PC-3 (cell line): ENCODE results near the gene CASK. TPM values are rescaled to one million over a fixed set of nuclear protein-coding genes. Genes with fewer than 3 reads are reported as not detected.

Source experiments
- ATAC-seq: fragments of 200-7000 bp; cut with Tn5 transposase; 2 replicates; pipeline ENCODE4 v1.9.1; 2020; ENCODE audit warnings: mild to moderate bottlenecking, moderate library complexity
- BruUV-seq: library from RNA; stranded (reverse); fragments of 400-500 nt; replicated peaks from 2 replicates; lab custom pipeline; 2021; lab: Mats Ljungman, UMichigan
- CTCF ChIA-PET: fragments of 300-600 bp; sonication (Branson Sonifier 250); formaldehyde crosslinking; loops from one replicate; lab custom pipeline; 2022; ENCODE audit warnings: antibody characterized with exemption; lab: Charles Lee
- POLR2A ChIA-PET: fragments of 300-600 bp; sonication (Branson Sonifier 250); formaldehyde crosslinking; loops from one replicate; lab custom pipeline; 2022; ENCODE audit warnings: antibody characterized with exemption; ENCODE audit not compliant: unreplicated experiment; lab: Charles Lee
- DNase-seq: peaks from one replicate; pipeline ENCODE4 v3.0.0-alpha.2; 2015
- H2AFZ ChIP-seq: fragments of 300-600 bp; sonication (generic); 2 replicates; pipeline ENCODE4 v1.6.0; 2016; ENCODE audit warnings: antibody characterized with exemption, low read length
- H3F3A ChIP-seq: fragments of 300-600 bp; sonication (generic); one replicate; pipeline ENCODE4 v1.6.0; 2017; ENCODE audit warnings: antibody characterized with exemption, low read length, control low read depth, mild to moderate bottlenecking; ENCODE audit not compliant: unreplicated experiment
- H3K27ac ChIP-seq: fragments of 300-600 bp; sonication (generic); 2 replicates; pipeline ENCODE4 v1.5.1; 2016; ENCODE audit warnings: mild to moderate bottlenecking, low read length
- H3K27me3 ChIP-seq: fragments of 300-600 bp; sonication (generic); 2 replicates; pipeline ENCODE4 v1.6.1; 2016; ENCODE audit warnings: low read length, mixed read lengths
- H3K36me3 ChIP-seq: fragments of 300-600 bp; sonication (generic); 2 replicates; pipeline ENCODE4 v1.6.1; 2016; ENCODE audit warnings: low read depth, mixed run types, low read length, mixed read lengths
- H3K4me1 ChIP-seq: fragments of 300-600 bp; sonication (generic); 2 replicates; pipeline ENCODE4 v1.5.1; 2016; ENCODE audit warnings: low read length; ENCODE audit not compliant: insufficient read depth
- H3K4me2 ChIP-seq: fragments of 300-600 bp; sonication (generic); 2 replicates; pipeline ENCODE4 v1.6.0; 2016; ENCODE audit warnings: low read length
- H3K4me3 ChIP-seq: fragments of 300-600 bp; sonication (generic); 2 replicates; pipeline ENCODE4 v1.5.1; 2016; ENCODE audit warnings: mild to moderate bottlenecking, low read length, mixed read lengths
- H3K79me2 ChIP-seq: fragments of 300-600 bp; sonication (generic); 2 replicates; pipeline ENCODE4 v1.6.1; 2017; ENCODE audit warnings: low read length, mixed read lengths
- H3K9ac ChIP-seq: fragments of 300-600 bp; sonication (generic); 2 replicates; pipeline ENCODE4 v1.6.0; 2016; ENCODE audit warnings: mild to moderate bottlenecking, low read length
- H3K9me2 ChIP-seq: fragments of 300-600 bp; sonication (generic); replicated peaks from 2 replicates; pipeline ENCODE4 v1.6.1; 2016; ENCODE audit warnings: mixed run types, low read length, mixed read lengths
- H3K9me3 ChIP-seq: fragments of 300-600 bp; sonication (generic); 2 replicates; pipeline ENCODE4 v1.6.1; 2016; ENCODE audit warnings: low read length, mixed read lengths
- H4K20me1 ChIP-seq: fragments of 300-600 bp; sonication (generic); 2 replicates; pipeline ENCODE4 v1.6.1; 2016; ENCODE audit warnings: low read length, mixed read lengths
- CTCF ChIP-seq: fragments of 300-600 bp; sonication (generic); conservative IDR thresholded peaks from 2 replicates; pipeline ENCODE4 v1.5.1; 2017; ENCODE audit warnings: antibody characterized with exemption, low read depth, mild to moderate bottlenecking, low read length
- EZH2 ChIP-seq: fragments of 300-600 bp; sonication (generic); IDR thresholded peaks from one replicate; pipeline ENCODE4 v1.6.1; 2017; ENCODE audit warnings: antibody characterized with exemption, mild to moderate bottlenecking, low read length; ENCODE audit not compliant: unreplicated experiment
- EZH2phosphoT487 ChIP-seq: fragments of 300-600 bp; sonication (generic); IDR thresholded peaks from 2 replicates; pipeline ENCODE4 v1.6.1; 2018; ENCODE audit warnings: mild to moderate bottlenecking, antibody characterized with exemption, low read length, borderline replicate concordance
- intact Hi-C: fragments of 100-400 bp; cut with micrococcal nuclease; formaldehyde crosslinking; loops from 2 replicates; pipeline ENCODE4 v1.9.0; 2023
- total RNA-seq: library from RNA; depleted of rRNA; stranded (reverse); fragments of >200 nt; gene quantifications from 2 replicates; pipeline ENCODE4 v1.2.3, GENCODE V29; 2014

CASK gene
- total RNA-seq, 1 experiment from 2014 or later = 21.4 TPM

- H3K9ac ChIP-seq = no peak overlapping the region
- no peaks in the 10 kb centered on the region for H3K27me3 ChIP-seq
- H3K27ac ChIP-seq = no peak overlapping the region
- H3K9me3 ChIP-seq = no peaks in the 10 kb centered on the region
- H3K4me2 ChIP-seq = no peak overlapping the region
- DNase-seq (no peak), ATAC-seq (no peak)
- intact Hi-C loops = no loop called here
- no peak overlapping the region for H3K4me3 ChIP-seq
- ChIA-PET CTCF (no interaction called here), POLR2A (no interaction called here)
- H3K9me2 ChIP-seq = no peaks in the 10 kb centered on the region
- no peak overlapping the region for H2AFZ ChIP-seq
- no peak for TF ChIP-seq CTCF
- no peak for TF ChIP-seq EZH2phosphoT487
- TF ChIP-seq EZH2 = no peak
- H3K79me2 ChIP-seq = no peaks in the 10 kb centered on the region
- H4K20me1 ChIP-seq = no peaks in the 10 kb centered on the region
- no peaks in the 10 kb centered on the region for H3K36me3 ChIP-seq
- no peaks in the 10 kb centered on the region for H3F3A ChIP-seq
- no TSS peak for BruUV-seq
- no peaks in the 10 kb centered on the region for H3K4me1 ChIP-seq
Measured at GRCh38 chrX:41868392-41868977, 54.9 kb downstream of the CASK start.

GRCh38 chrX:41863343-41864203 lies 59.8 kb downstream of the CASK start:
- ChIA-PET CTCF (no interaction called here), POLR2A (no interaction called here)
- DNase-seq = peak; percentile 3
- no peaks in the 10 kb centered on the region for H3K9me2 ChIP-seq
- H3K27me3 ChIP-seq = no peaks in the 10 kb centered on the region
- no peak for ATAC-seq
- H3K36me3 ChIP-seq = no peaks in the 10 kb centered on the region
- no peaks in the 10 kb centered on the region for H3F3A ChIP-seq
- H3K4me2 ChIP-seq = no peak overlapping the region
- intact Hi-C loops = no loop called here
- TF ChIP-seq EZH2phosphoT487 (no peak), CTCF (peak; percentile 46)
- no peak overlapping the region for H3K4me3 ChIP-seq
- BruUV-seq = no TSS peak
- no peak overlapping the region for H3K9ac ChIP-seq
- H2AFZ ChIP-seq = no peak overlapping the region
- no peaks in the 10 kb centered on the region for H3K9me3 ChIP-seq
- H3K27ac ChIP-seq = no peak overlapping the region
- no peaks in the 10 kb centered on the region for H3K79me2 ChIP-seq
- H3K4me1 ChIP-seq = no peaks in the 10 kb centered on the region
- H4K20me1 ChIP-seq = no peaks in the 10 kb centered on the region
